H9 (cell line): ENCODE results near the gene CDK16. TPM values are rescaled to one million over a fixed set of nuclear protein-coding genes. Genes with fewer than 3 reads are reported as not detected.

Source experiments
- DNase-seq: peaks from one replicate; pipeline ENCODE4 v3.0.0-alpha.2; 2017
- H2AFZ ChIP-seq: one replicate; pipeline ENCODE4 v1.6.1; 2013; ENCODE audit warnings: mild to moderate bottlenecking, low read length, control low read depth, moderate library complexity
- H2AK5ac ChIP-seq: 2 replicates; pipeline ENCODE4 v1.6.1; 2013; ENCODE audit warnings: low read length, control low read depth, mixed read lengths; ENCODE audit not compliant: insufficient read length
- H2BK120ac ChIP-seq: one replicate; pipeline ENCODE4 v1.6.1; 2013; ENCODE audit warnings: low read depth, mild to moderate bottlenecking, low read length, control low read depth, inconsistent platforms; ENCODE audit not compliant: poor library complexity, severe bottlenecking
- H2BK12ac ChIP-seq: 2 replicates; pipeline ENCODE4 v1.6.1; 2013; ENCODE audit warnings: low read length, control low read depth, mixed read lengths, low read depth; ENCODE audit not compliant: insufficient read length
- H2BK15ac ChIP-seq: 2 replicates; pipeline ENCODE4 v1.6.1; 2013; ENCODE audit warnings: low read depth, low read length, control low read depth
- H2BK20ac ChIP-seq: one replicate; pipeline ENCODE4 v1.6.1; 2013; ENCODE audit warnings: low read depth, mild to moderate bottlenecking, low read length, control low read depth, inconsistent platforms; ENCODE audit not compliant: poor library complexity, severe bottlenecking
- H2BK5ac ChIP-seq: 2 replicates; pipeline ENCODE4 v1.6.1; 2013; ENCODE audit warnings: low read length, control low read depth, mixed read lengths; ENCODE audit not compliant: insufficient read length
- H3K14ac ChIP-seq: 2 replicates; pipeline ENCODE4 v1.6.1; 2013; ENCODE audit warnings: low read length, control low read depth; ENCODE audit not compliant: insufficient read depth
- H3K18ac ChIP-seq: 2 replicates; pipeline ENCODE4 v1.6.1; 2013; ENCODE audit warnings: low read depth, mild to moderate bottlenecking, mixed read lengths, low read length, control low read depth; ENCODE audit not compliant: insufficient read length
- H3K23ac ChIP-seq: 2 replicates; pipeline ENCODE4 v1.6.1; 2013; ENCODE audit warnings: low read length, control low read depth, mixed read lengths, low read depth; ENCODE audit not compliant: insufficient read length
- H3K23me2 ChIP-seq: 2 replicates; pipeline ENCODE4 v1.6.1; 2013; ENCODE audit warnings: low read depth, mild to moderate bottlenecking, mixed read lengths, low read length, control low read depth; ENCODE audit not compliant: insufficient read length, poor library complexity, severe bottlenecking
- H3K27ac ChIP-seq: 2 replicates; pipeline ENCODE4 v1.5.1; 2013; ENCODE audit warnings: low read length, control low read depth, mixed read lengths, low read depth; ENCODE audit not compliant: insufficient read length
- H3K27me3 ChIP-seq: 2 replicates; pipeline ENCODE4 v1.6.1; 2013; ENCODE audit warnings: low read length, control low read depth, inconsistent platforms; ENCODE audit not compliant: insufficient read depth
- H3K4ac ChIP-seq: 2 replicates; pipeline ENCODE4 v1.6.1; 2013; ENCODE audit warnings: low read depth, mild to moderate bottlenecking, control low read depth, inconsistent platforms, low read length, moderate library complexity
- H3K4me1 ChIP-seq: 2 replicates; pipeline ENCODE4 v1.6.1; 2013; ENCODE audit warnings: low read length, control low read depth, inconsistent platforms; ENCODE audit not compliant: insufficient read depth
- H3K4me2 ChIP-seq: 2 replicates; pipeline ENCODE4 v1.6.1; 2013; ENCODE audit warnings: low read length, control low read depth, mixed read lengths; ENCODE audit not compliant: insufficient read length, insufficient read depth
- H3K56ac ChIP-seq: 2 replicates; pipeline ENCODE4 v1.6.1; 2013; ENCODE audit warnings: low read depth, mild to moderate bottlenecking, mixed read lengths, low read length, control low read depth; ENCODE audit not compliant: insufficient read length
- H3K79me1 ChIP-seq: 2 replicates; pipeline ENCODE4 v1.6.1; 2013; ENCODE audit warnings: low read depth, mild to moderate bottlenecking, moderate library complexity, low read length, control low read depth, inconsistent platforms; ENCODE audit not compliant: insufficient read depth, poor library complexity, severe bottlenecking
- H3K79me2 ChIP-seq: 2 replicates; pipeline ENCODE4 v1.6.1; 2013; ENCODE audit warnings: low read length, control low read depth, inconsistent platforms; ENCODE audit not compliant: insufficient read depth
- H3K9ac ChIP-seq: 2 replicates; pipeline ENCODE4 v1.6.1; 2013; ENCODE audit warnings: low read length, control low read depth, mixed read lengths; ENCODE audit not compliant: insufficient read length; ENCODE audit errors: extremely low read depth
- H3K9me3 ChIP-seq: one replicate; pipeline ENCODE4 v1.6.1; 2013; ENCODE audit warnings: low read depth, low read length, inconsistent platforms; ENCODE audit not compliant: control insufficient read depth
- H3T11ph ChIP-seq: one replicate; pipeline ENCODE4 v1.6.1; 2013; ENCODE audit warnings: mild to moderate bottlenecking, low read length, control low read depth, inconsistent platforms
- H4K20me1 ChIP-seq: one replicate; pipeline ENCODE4 v1.6.1; 2013; ENCODE audit not compliant: control insufficient read depth, insufficient read length, insufficient read depth
- H4K5ac ChIP-seq: 2 replicates; pipeline ENCODE4 v1.6.1; 2013; ENCODE audit warnings: low read depth, mild to moderate bottlenecking, mixed read lengths, low read length, control low read depth; ENCODE audit not compliant: insufficient read length
- H4K8ac ChIP-seq: replicated peaks from 2 replicates; pipeline ENCODE4 v1.6.1; 2013; ENCODE audit warnings: low read length, control low read depth, mixed read lengths, low read depth; ENCODE audit not compliant: insufficient read length
- H4K91ac ChIP-seq: 2 replicates; pipeline ENCODE4 v1.6.1; 2013; ENCODE audit warnings: low read depth, mild to moderate bottlenecking, moderate library complexity, mixed read lengths, low read length, control low read depth; ENCODE audit not compliant: insufficient read length
- H3K27ac Mint-ChIP-seq, 3 experiments: 2 replicates in 2 of 3; 3 replicates in 1 of 3; pipeline ENCODE4 v1.8.0; 2020 to 2021; ENCODE audit warnings: mixed read lengths in 3 of 3, mild to moderate bottlenecking in 1 of 3, moderate library complexity in 1 of 3
- H3K27me3 Mint-ChIP-seq: 2 replicates; pipeline ENCODE4 v1.8.0; 2021; ENCODE audit warnings: low read depth, mild to moderate bottlenecking, moderate library complexity, mixed read lengths
- H3K36me3 Mint-ChIP-seq, 3 experiments: 2 replicates in 2 of 3; 3 replicates in 1 of 3; pipeline ENCODE4 v1.8.0; 2020 to 2021; ENCODE audit warnings: low read depth in 3 of 3, mixed read lengths in 3 of 3; ENCODE audit not compliant: insufficient read depth in 1 of 3
- H3K4me1 Mint-ChIP-seq, 2 experiments: 2 replicates each; pipeline ENCODE4 v1.8.0; 2020; ENCODE audit warnings: mixed read lengths in 2 of 2
- H3K4me3 Mint-ChIP-seq, 2 experiments: 2 replicates in 1 of 2; 3 replicates in 1 of 2; pipeline ENCODE4 v1.8.0; 2020 to 2021; ENCODE audit warnings: mild to moderate bottlenecking in 2 of 2, mixed read lengths in 2 of 2, moderate library complexity in 1 of 2
- H3K9me3 Mint-ChIP-seq, 2 experiments: 2 replicates in 1 of 2; 3 replicates in 1 of 2; pipeline ENCODE4 v1.8.0; 2020; ENCODE audit warnings: mild to moderate bottlenecking in 2 of 2, mixed read lengths in 2 of 2, moderate library complexity in 1 of 2
- CTCF ChIP-seq: fragments of 200-600 bp; sonication (generic); conservative IDR thresholded peaks from 3 replicates; pipeline ENCODE4 v1.8.0; 2021; ENCODE audit warnings: antibody characterized with exemption, mild to moderate bottlenecking
- WGBS: extraction: QIAGEN DNeasy Blood & Tissue Kit; methylation state at CpG from one replicate; pipeline ENCODE4 v1.1.7; 2013; ENCODE audit warnings: missing lambda C conversion rate, low lambda C conversion rate, mixed read lengths; ENCODE audit not compliant: insufficient read length; ENCODE audit errors: extremely low coverage; 5-methylcytosine and 5-hydroxymethylcytosine counted together
- total RNA-seq: library from RNA; stranded (reverse); gene quantifications from 2 replicates; pipeline ENCODE4 v1.2.1, GENCODE V29; 2021

The CDK16 gene
- total RNA-seq, 1 experiment from 2014 or later, result 226 TPM

GRCh38 chrX:47244676-47245075, 26.2 kb downstream of the CDK16 start:
- H3K36me3 Mint-ChIP-seq, result peaks cover 58 to 92% (median 87%) of the 10 kb centered on the region in 3 experiments; a peak in 6 of 7 replicates
- no peak overlapping the region for H3K56ac ChIP-seq
- H3K23ac ChIP-seq, result no peak overlapping the region
- no peak overlapping the region for H3K4me2 ChIP-seq
- no peak overlapping the region for H3K9ac ChIP-seq
- H3K79me1 ChIP-seq, result no peaks in the 10 kb centered on the region
- H3K18ac ChIP-seq, result no peak overlapping the region
- no peaks in the 10 kb centered on the region for H3K79me2 ChIP-seq
- H4K8ac ChIP-seq, result no peak overlapping the region
- H3T11ph ChIP-seq, result no peak overlapping the region
- H3K9me3 ChIP-seq, result no peaks in the 10 kb centered on the region
- H4K91ac ChIP-seq, result no peak overlapping the region
- no peak overlapping the region for H4K5ac ChIP-seq
- no peaks in the 10 kb centered on the region for H3K23me2 ChIP-seq
- no peak overlapping the region for H3K4me3 Mint-ChIP-seq
- no peak overlapping the region for H2BK15ac ChIP-seq
- no peak overlapping the region for H2AK5ac ChIP-seq
- H3K27ac Mint-ChIP-seq, result no peak overlapping the region; a peak in 1 of 7 replicates
- no peaks in the 10 kb centered on the region; a peak in 1 of 5 replicates for H3K9me3 Mint-ChIP-seq
- no CpG with 5 or more reads among the region's 16 CpGs for WGBS
- DNase-seq, result no peak
- no peak overlapping the region for H2BK120ac ChIP-seq
- no peak overlapping the region for H3K14ac ChIP-seq
- H2AFZ ChIP-seq, result no peak overlapping the region
- H2BK20ac ChIP-seq, result no peak overlapping the region
- no peaks in the 10 kb centered on the region for H3K4me1 Mint-ChIP-seq
- H3K27me3 Mint-ChIP-seq, result no peaks in the 10 kb centered on the region; the same call in 1 of the 2 replicates
- no peak overlapping the region for H3K27ac ChIP-seq
- H3K27me3 ChIP-seq, result no peaks in the 10 kb centered on the region
- no peaks in the 10 kb centered on the region for H3K4me1 ChIP-seq
- H3K4ac ChIP-seq, result no peak overlapping the region
- no peak for TF ChIP-seq CTCF
- no peaks in the 10 kb centered on the region for H4K20me1 ChIP-seq
- H2BK12ac ChIP-seq, result no peak overlapping the region
- H2BK5ac ChIP-seq, result no peak overlapping the region
